H1 (cell line): ENCODE measurements around the gene MYRIP. TPM values are rescaled to one million over a fixed set of nuclear protein-coding genes. Genes with fewer than 3 reads are reported as not detected.

Experiments used
- CTCF ChIA-PET: fragments of 300-600 bp; sonication (Branson Sonifier 250); formaldehyde crosslinking; loops from one replicate; lab custom pipeline; 2021; ENCODE audit not compliant: partially characterized antibody; lab: Charles Lee
- POLR2A ChIA-PET: fragments of 300-600 bp; sonication (Branson Sonifier 250); formaldehyde crosslinking; loops from one replicate; lab custom pipeline; 2021; ENCODE audit warnings: inconsistent platforms; ENCODE audit not compliant: partially characterized antibody; lab: Charles Lee
- DNase-seq, 2 experiments: peaks; one replicate each; pipeline versions ENCODE4 v3.0.0 to v3.0.0-alpha.2; 2010 to 2022; ENCODE audit warnings: low spot score in 2 of 2, low read depth in 1 of 2, mixed read lengths in 1 of 2
- FAIRE-seq: peaks from 2 replicates; lab custom pipeline; 2011; peaks lifted over from hg19 to GRCh38; lab: Jason Lieb, UNC
- H2AFZ ChIP-seq: 2 replicates; pipeline ENCODE4 v1.8.1; 2012; ENCODE audit warnings: low read length, inconsistent platforms
- H2AK5ac ChIP-seq: 2 replicates; pipeline ENCODE4 v1.6.1; 2013; ENCODE audit warnings: low read depth, low read length
- H2BK120ac ChIP-seq: replicated peaks from 2 replicates; pipeline ENCODE3; 2013; ENCODE audit warnings: low read depth, low read length, inconsistent platforms
- H2BK12ac ChIP-seq: 2 replicates; pipeline ENCODE4 v1.6.1; 2013; ENCODE audit warnings: low read depth, low read length
- H2BK15ac ChIP-seq: 2 replicates; pipeline ENCODE4 v1.6.1; 2013; ENCODE audit warnings: low read length
- H2BK20ac ChIP-seq: 2 replicates; pipeline ENCODE4 v1.6.1; 2013; ENCODE audit warnings: low read length
- H2BK5ac ChIP-seq: 2 replicates; pipeline ENCODE4 v1.6.1; 2013; ENCODE audit warnings: low read depth, low read length
- H3K14ac ChIP-seq: 2 replicates; pipeline ENCODE4 v1.6.1; 2013; ENCODE audit warnings: inconsistent platforms; ENCODE audit not compliant: insufficient read length
- H3K18ac ChIP-seq: 2 replicates; pipeline ENCODE4 v1.6.1; 2013; ENCODE audit warnings: low read length; ENCODE audit errors: extremely low read depth
- H3K23ac ChIP-seq: 2 replicates; pipeline ENCODE4 v1.6.1; 2013; ENCODE audit warnings: inconsistent platforms; ENCODE audit not compliant: insufficient read length
- H3K23me2 ChIP-seq: 2 replicates; pipeline ENCODE4 v1.6.1; 2013; ENCODE audit warnings: low read depth, low read length
- H3K27ac ChIP-seq: 2 replicates; pipeline ENCODE4 v1.6.1; 2011; ENCODE audit warnings: low read depth, low read length, inconsistent platforms
- H3K27me3 ChIP-seq, 4 experiments: replicated peaks in 1 of 4; 1 replicate in 1 of 4; 2 replicates in 3 of 4; pipeline versions ENCODE4 v1.6.1 to v1.8.1; 2011 to 2013; ENCODE audit warnings: low read length in 3 of 4, mild to moderate bottlenecking in 3 of 4, inconsistent platforms in 2 of 4, mixed read lengths in 2 of 4, moderate library complexity in 1 of 4; ENCODE audit not compliant: control insufficient read depth in 3 of 4, insufficient read depth in 3 of 4; ENCODE audit errors: extremely low read depth in 1 of 4
- H3K36me3 ChIP-seq, 4 experiments: 2 replicates each; pipeline versions ENCODE4 v1.6.1 to v1.8.1; 2011 to 2013; ENCODE audit warnings: mild to moderate bottlenecking in 4 of 4, low read length in 3 of 4, moderate library complexity in 2 of 4, control low read depth in 1 of 4, inconsistent platforms in 1 of 4; ENCODE audit not compliant: insufficient read depth in 4 of 4, control insufficient read depth in 2 of 4
- H3K4ac ChIP-seq: replicated peaks from 2 replicates; pipeline ENCODE3; 2013; ENCODE audit warnings: low read length, low read depth, mixed read lengths, inconsistent platforms; ENCODE audit not compliant: insufficient read length
- H3K4me1 ChIP-seq, 4 experiments: replicated peaks in 1 of 4; 1 replicate in 1 of 4; 2 replicates in 3 of 4; pipeline versions ENCODE4 v1.6.1 to v1.8.1; 2011 to 2013; ENCODE audit warnings: low read length in 3 of 4, inconsistent platforms in 2 of 4, mixed read lengths in 1 of 4; ENCODE audit not compliant: insufficient read depth in 4 of 4, control insufficient read depth in 3 of 4
- H3K4me2 ChIP-seq, 2 experiments: 2 replicates each; pipeline versions ENCODE4 v1.6.1 to v1.8.1; 2011 to 2013; ENCODE audit warnings: low read depth in 2 of 2, low read length in 2 of 2, control low read depth in 1 of 2, inconsistent platforms in 1 of 2, mild to moderate bottlenecking in 1 of 2; ENCODE audit not compliant: insufficient read depth in 1 of 2
- H3K4me3 ChIP-seq, 4 experiments: fragments of 200-600, 300-600 bp in 1 of 4; sonication (generic), shearing (Covaris generic), sonication (Bioruptor Twin) in 1 of 4; 2 replicates each; pipeline versions ENCODE4 v1.5.1 to v1.8.1; 2011 to 2016; ENCODE audit warnings: low read length in 4 of 4, low read depth in 3 of 4, control low read depth in 2 of 4, inconsistent platforms in 2 of 4, mild to moderate bottlenecking in 2 of 4, mixed read lengths in 1 of 4, moderate library complexity in 1 of 4; ENCODE audit not compliant: insufficient read depth in 2 of 4; ENCODE audit errors: extremely low read depth in 1 of 4
- H3K56ac ChIP-seq: replicated peaks from 2 replicates; pipeline ENCODE3; 2013; ENCODE audit warnings: low read depth, mild to moderate bottlenecking, mixed read lengths, low read length, inconsistent platforms; ENCODE audit not compliant: insufficient read length
- H3K79me1 ChIP-seq: 2 replicates; pipeline ENCODE4 v1.6.1; 2013; ENCODE audit warnings: low read depth, low read length, control low read depth
- H3K79me2 ChIP-seq, 2 experiments: 2 replicates each; pipeline versions ENCODE4 v1.6.1 to v1.8.1; 2012 to 2013; ENCODE audit warnings: low read length in 2 of 2, mild to moderate bottlenecking in 2 of 2, inconsistent platforms in 1 of 2; ENCODE audit not compliant: insufficient read depth in 2 of 2, control insufficient read depth in 1 of 2
- H3K9ac ChIP-seq, 4 experiments: replicated peaks in 1 of 4; 1 replicate in 1 of 4; 2 replicates in 3 of 4; pipeline versions ENCODE4 v1.6.1 to v1.8.1; 2011 to 2013; ENCODE audit warnings: low read depth in 3 of 4, low read length in 3 of 4, control low read depth in 2 of 4, mild to moderate bottlenecking in 2 of 4, moderate library complexity in 2 of 4, inconsistent platforms in 1 of 4; ENCODE audit errors: extremely low read depth in 1 of 4
- H3K9me3 ChIP-seq, 2 experiments: 2 replicates each; pipeline versions ENCODE4 v1.6.1 to v1.8.1; 2012 to 2013; ENCODE audit warnings: mild to moderate bottlenecking in 2 of 2, moderate library complexity in 2 of 2, control low read depth in 1 of 2, inconsistent platforms in 1 of 2, low read depth in 1 of 2, low read length in 1 of 2, mixed read lengths in 1 of 2; ENCODE audit not compliant: insufficient read depth in 2 of 2
- H4K20me1 ChIP-seq, 2 experiments: replicated peaks in 1 of 2; 2 replicates each; pipeline versions ENCODE3 to v1.8.1; 2011 to 2013; ENCODE audit warnings: inconsistent platforms in 2 of 2, low read length in 2 of 2, mild to moderate bottlenecking in 1 of 2; ENCODE audit not compliant: insufficient read depth in 2 of 2, control insufficient read depth in 1 of 2
- H4K5ac ChIP-seq: 2 replicates; pipeline ENCODE4 v1.6.1; 2013; ENCODE audit warnings: low read length, low read depth, mixed read lengths, inconsistent platforms; ENCODE audit not compliant: insufficient read length
- H4K8ac ChIP-seq: 2 replicates; pipeline ENCODE4 v1.8.0; 2013; ENCODE audit warnings: mild to moderate bottlenecking, moderate library complexity, low read length, inconsistent platforms; ENCODE audit not compliant: insufficient read depth; ENCODE audit errors: extremely low read depth
- H4K91ac ChIP-seq: replicated peaks from 2 replicates; pipeline ENCODE3; 2013; ENCODE audit warnings: low read length, mixed read lengths, inconsistent platforms; ENCODE audit not compliant: insufficient read length
- ATF3 ChIP-seq: IDR thresholded peaks from 2 replicates; pipeline ENCODE4 v1.6.1; 2011; ENCODE audit warnings: low read depth, mild to moderate bottlenecking, low read length; ENCODE audit not compliant: insufficient read depth
- FOSL1 ChIP-seq: IDR thresholded peaks from 2 replicates; pipeline ENCODE4 v1.6.1; 2011; ENCODE audit warnings: mild to moderate bottlenecking, low read depth, low read length, moderate library complexity; ENCODE audit not compliant: insufficient read depth
- HDAC2 ChIP-seq, 2 experiments: fragments of 300-600 bp in 1 of 2; sonication (generic) in 1 of 2; IDR thresholded peaks; 2 replicates each; pipeline ENCODE4 v1.6.1; 2011 to 2012; ENCODE audit warnings: low read depth in 2 of 2, low read length in 2 of 2, mild to moderate bottlenecking in 2 of 2, moderate library complexity in 2 of 2, borderline replicate concordance in 1 of 2, inconsistent platforms in 1 of 2
- YY1 ChIP-seq: IDR thresholded peaks from 2 replicates; pipeline ENCODE4 v1.6.1; 2011; ENCODE audit warnings: low read depth, mild to moderate bottlenecking, low read length
- polyA plus RNA-seq, 7 experiments: library from polyadenylated mRNA; depleted of rRNA in 3 of 7; stranded (reverse) in 5 of 7; unstranded in 2 of 7; fragments of >200 nt in 5 of 7; fragments of 200-250 nt in 2 of 7; gene quantifications; 1 replicate in 5 of 7; 2 replicates in 1 of 7; 4 replicates in 1 of 7; pipeline versions ENCODE4 v1.2.1 to v1.2.3, GENCODE V29; 2011 to 2013; ENCODE audit warnings: missing spikeins in 2 of 7, mixed read lengths in 2 of 7
- total RNA-seq: library from RNA; stranded (reverse); fragmentation: NEBNext Ultra II Directional; extraction: Animal tissue kit (Norgen Biotek cat#: 25700); gene quantifications from 2 replicates; pipeline ENCODE4 v1.2.1, GENCODE V29; 2021

Gene MYRIP
- total and polyA plus RNA-seq, 2 of the 8 experiments (the other 6 are each of a cell fraction or from before 2014, with no cell fraction given), result 0.54 to 4.3 TPM

GRCh38 chr3:40215015-40215414 is 405.6 kb downstream of the MYRIP start:
- POLR2A ChIA-PET, result no interaction called here
- Histone ChIP-seq H4K91ac (no peak overlapping the region), H4K20me1 (no peaks in the 10 kb centered on the region), H3K27me3 (no peaks in the 10 kb centered on the region; a peak in 1 of 7 replicates), H2BK15ac (no peak overlapping the region), H3K56ac (no peak overlapping the region), H2BK120ac (no peak overlapping the region), H3K4ac (no peak overlapping the region), H3K9me3 (no peaks in the 10 kb centered on the region), H3K27ac (no peak overlapping the region), H3K79me2 (no peaks in the 10 kb centered on the region), H3K36me3 (no peaks in the 10 kb centered on the region), H3K23ac (no peak overlapping the region), H3K4me1 (no peaks in the 10 kb centered on the region), H2BK20ac (no peak overlapping the region), H3K14ac (no peak overlapping the region), H3K4me3 (no peak overlapping the region), H2AFZ (no peak overlapping the region), H2BK12ac (no peak overlapping the region), H4K5ac (no peak overlapping the region), H4K8ac (no peak overlapping the region), H3K23me2 (no peaks in the 10 kb centered on the region), H3K79me1 (no peaks in the 10 kb centered on the region), H3K9ac (no peak overlapping the region), H2AK5ac (no peak overlapping the region), H2BK5ac (no peak overlapping the region), H3K18ac (no peak overlapping the region), H3K4me2 (no peak overlapping the region)
- FAIRE-seq (no peak), DNase-seq (no peak)
- CTCF ChIA-PET, result interaction anchor here (1.2 to 1.9 kb wide), 4 partner anchors 22 to 403 kb away, joined by 3 to 5 read pairs (median 4); no protein-coding TSS in a partner anchor
- no peak for TF ChIP-seq FOSL1
- TF ChIP-seq YY1, result no peak
- TF ChIP-seq ATF3, result no peak
- no peak for TF ChIP-seq HDAC2 (IDR thresholded peaks at IDR 0.05; ENCODE audit: borderline replicate concordance in 1 of 2, low read depth in 2 of 2, low read length in 2 of 2)
